GM21737 (cell line): ENCODE measurements around the gene GPR61.

Experiments used
- ATAC-seq: cut with Tn5 transposase; IDR thresholded peaks from one replicate; pipeline ENCODE4 v1.9.1; 2021; ENCODE audit warnings: mild to moderate bottlenecking, moderate library complexity; ENCODE audit not compliant: unreplicated experiment

GPR61 gene

GRCh38 chr1:109539676-109540075, at the start of gene GPR61:
GPR61 (plus strand) TSS chr1:109539872; CDS start chr1:109543023, 3,151 bp downstream.
- no peak for ATAC-seq

- ATAC-seq = no peak
Observed at GRCh38 chr1:109490029-109490933, 49.4 kb upstream of the GPR61 start.

DNA sequence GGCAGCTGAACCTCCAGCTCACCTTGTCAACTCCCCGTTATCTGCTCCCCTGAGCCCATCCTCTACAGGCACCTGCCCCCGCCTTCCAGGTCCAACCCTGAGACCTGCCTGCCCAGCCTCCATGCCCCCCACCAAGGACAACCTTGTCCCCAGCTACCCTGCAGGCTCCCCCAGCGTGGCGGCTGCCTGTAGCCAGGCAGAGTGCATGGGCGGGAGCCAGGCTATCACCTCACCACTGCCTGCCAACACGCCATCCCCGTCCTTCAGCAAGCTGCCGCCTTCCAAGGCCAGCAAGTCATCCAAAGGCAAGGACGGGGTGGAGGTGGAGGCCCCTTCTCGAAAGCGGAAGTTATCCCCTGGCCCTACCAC, 48.8 kb upstream of the GPR61 start:
- ATAC-seq = no peak

DNA sequence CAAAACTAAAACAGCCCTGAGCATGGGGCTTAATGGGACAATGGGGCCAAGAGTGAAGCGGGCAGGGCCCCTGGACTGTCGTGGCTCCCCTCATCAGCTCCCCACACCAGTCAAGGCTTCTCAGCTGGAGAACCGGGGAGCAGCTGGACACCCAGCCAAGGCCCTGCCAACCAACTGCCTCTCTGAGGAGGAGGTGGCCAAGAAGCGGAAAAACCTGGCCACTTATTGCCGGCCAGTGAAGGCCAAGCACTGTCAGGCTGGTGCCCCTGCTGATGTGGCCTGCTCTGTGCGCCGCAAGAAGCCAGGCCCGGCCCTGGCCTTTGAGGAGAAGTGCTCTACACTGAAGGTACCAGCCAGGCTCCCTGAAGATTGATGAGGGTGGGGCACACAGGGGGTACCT, 48.3 kb upstream of the GPR61 start:
- ATAC-seq = no peak

- no peak for ATAC-seq
Observed at GRCh38 chr1:109492779-109493178, 46.9 kb upstream of the GPR61 start.

DNA sequence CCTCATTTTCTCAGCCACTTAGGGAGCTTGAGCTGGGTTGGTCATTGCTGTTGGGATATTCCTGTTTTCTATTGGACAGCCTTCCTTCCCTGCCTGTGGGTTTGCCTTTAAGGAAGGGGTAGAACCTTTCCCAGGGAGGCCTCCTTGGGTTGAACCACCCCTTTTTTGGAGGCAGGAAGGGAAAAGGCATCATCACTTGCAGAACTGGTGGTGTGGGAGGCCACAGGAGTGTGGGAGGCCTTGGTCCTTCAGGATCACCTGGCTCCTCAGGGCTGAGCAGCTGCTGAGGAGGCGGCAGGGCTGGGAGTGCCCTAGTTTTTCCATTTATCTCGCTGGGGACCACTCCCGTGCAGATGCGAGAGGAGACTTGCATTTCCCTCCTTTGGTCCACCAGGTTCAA, 46.4 kb upstream of the GPR61 start:
- no peak for ATAC-seq

DNA sequence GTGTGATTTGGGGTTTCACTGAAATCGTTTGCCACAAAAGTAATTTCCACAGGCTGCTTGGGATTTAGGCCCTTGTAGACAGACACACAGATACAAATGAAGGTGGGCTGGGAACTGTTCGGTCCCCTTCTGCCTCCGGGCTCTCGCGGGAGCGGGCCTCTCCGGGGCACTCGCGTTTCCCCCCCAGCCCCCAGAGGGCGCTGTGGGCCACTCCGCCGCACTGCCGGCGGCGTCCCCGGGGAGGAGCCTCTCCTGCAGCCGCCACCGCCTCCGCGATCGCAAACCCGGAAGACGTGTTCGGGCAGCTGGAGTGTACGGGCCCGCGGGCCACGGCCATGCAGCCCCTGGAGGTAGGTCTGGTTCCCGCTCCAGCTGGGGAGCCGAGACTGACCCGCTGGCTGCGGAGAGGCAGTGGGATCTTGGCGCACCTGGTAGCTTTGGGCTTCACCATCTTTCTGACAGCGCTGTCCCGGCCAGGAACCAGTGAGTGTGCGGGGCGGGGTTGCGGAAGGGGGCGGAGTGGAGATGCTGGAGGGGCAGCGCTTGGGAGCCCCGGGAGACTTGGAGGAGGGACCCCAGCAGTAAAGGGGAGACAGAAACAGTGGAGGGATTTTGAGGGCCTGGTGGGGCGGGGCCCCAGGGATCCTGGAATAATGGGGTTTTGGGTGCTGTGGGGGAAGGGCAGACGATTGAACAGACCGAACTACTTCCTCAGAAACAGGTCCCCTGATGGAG, 45.7 kb upstream of the GPR61 start, which contains the start of gene CYB561D1:
Gene CYB561D1, plus strand, starts transcription at position 290 of the 735 bp plus-strand sequence. Its CDS starts 46 bp downstream, at position 336.
- peak; percentile 86 for ATAC-seq

DNA sequence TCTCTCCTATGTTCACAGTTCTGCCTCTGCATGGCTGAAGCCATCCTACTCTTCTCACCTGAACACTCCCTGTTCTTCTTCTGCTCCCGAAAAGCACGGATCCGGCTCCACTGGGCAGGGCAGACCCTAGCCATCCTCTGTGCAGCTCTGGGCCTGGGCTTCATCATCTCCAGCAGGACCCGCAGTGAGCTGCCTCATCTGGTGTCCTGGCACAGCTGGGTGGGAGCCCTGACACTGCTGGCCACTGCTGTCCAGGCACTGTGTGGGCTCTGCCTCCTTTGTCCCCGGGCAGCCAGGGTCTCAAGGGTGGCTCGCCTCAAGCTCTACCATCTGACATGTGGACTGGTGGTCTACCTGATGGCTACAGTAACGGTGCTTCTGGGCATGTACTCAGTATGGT, 43.9 kb upstream of the GPR61 start:
- ATAC-seq = no peak

DNA sequence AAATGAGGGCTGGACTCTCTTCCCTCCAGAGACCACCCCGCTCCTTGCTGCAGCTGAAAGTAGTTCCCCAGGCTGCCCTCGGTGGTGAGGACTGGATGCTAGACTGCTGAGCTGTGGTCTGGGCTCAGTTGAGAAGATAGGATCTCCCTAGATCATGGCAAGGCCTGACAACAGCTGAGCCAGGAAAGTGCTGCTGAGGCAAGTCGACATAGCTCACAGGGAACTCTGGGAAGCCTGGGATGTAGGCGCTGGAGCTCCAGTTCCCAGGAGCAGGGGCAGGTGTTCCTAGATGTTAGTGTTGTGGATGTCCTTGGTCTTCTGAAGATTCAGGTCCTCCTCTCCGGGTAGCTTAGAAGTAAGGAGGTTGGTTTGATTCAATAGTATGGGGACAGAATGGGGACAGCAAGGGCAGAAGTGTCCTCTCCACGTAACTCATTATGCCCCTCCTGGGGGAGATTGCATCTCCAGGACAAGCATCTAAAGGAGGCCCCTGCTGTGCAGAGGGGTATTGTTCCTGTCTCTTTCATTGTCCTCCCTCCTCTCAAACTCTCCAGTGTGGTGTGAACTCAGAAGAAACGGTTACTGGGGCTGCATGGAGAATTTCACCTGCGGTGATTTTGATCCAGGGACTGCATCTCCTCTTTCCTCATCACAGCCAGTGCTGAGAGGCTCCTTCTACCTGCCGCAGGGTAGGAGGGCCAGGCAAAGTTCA, 42.1 kb upstream of the GPR61 start:
- no peak for ATAC-seq

DNA sequence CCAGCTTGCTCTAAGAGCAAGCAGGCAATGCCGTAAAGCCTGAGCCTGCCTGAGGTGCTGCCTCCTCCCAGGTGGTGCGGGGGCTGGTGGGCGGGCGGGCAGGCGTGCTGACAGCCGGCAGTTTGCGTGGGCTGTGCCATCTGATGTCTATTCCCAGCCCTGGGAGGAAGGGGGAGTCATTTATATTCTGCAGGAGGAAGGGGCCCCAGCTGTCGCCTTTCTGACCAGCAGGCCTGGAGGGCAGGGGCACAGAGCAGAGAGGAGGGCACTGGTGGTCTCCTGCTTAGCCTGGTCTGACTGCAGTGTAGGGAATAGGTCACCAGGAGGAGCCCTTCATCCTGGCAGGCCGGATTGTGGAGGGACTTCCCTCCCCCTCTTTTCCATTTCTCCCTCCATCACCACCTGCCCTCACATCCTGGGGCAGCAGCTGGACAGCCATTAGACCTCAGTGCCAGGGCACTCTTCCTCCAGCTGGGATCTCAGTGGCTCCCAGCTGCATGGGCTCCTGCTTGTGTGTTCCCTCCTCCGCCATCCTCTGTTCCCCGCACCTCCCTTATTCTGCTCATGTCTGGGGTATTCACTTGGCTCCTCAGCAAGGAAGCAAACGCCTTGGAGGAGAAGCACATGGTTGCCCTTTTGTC, 41.4 kb upstream of the GPR61 start:
- ATAC-seq = no peak

- ATAC-seq = no peak
Observed at GRCh38 chr1:109499081-109499480, 40.6 kb upstream of the GPR61 start.

DNA sequence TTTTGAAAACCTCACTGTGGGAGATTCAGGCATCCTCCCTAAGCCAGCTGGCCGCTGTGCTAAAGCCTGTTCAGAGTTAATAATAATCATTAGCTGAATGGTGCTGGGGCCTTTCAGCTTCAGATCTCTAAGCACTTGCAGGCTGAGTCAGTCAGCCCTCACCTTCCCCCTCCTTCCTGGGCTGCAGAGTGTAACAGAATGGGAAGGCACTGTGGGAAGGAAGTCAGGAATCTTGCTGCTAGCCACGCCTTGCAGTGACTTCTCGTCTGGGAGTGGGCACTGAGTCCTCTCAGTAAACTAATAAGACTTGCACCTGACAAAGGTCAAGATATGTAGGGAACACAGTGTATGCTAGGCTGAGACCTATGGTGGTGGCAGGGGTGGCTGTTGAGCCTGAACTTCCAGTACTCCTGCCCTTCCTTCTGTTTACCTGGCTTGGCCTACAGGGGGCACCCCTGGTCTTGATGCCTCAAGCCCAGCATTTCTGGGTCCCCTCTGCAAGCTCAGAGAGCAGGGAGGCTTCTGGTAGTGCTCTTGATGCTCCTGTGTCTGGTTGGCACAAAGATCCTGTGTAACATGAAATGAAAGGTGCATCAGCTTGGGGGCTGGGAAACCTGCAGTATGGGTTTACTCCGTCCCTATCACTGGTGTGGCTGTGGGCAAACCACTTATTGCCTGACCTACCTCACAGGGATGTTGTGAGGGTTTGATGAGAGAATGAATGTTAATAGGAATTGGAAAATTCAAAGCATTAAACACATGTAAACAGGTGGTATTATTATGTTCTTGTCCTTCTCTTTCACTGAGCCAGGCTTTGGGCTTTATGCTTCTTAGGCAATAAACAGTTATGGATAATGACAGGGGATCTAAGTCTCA, 39.8 kb upstream of the GPR61 start:
- ATAC-seq = no peak

- no peak for ATAC-seq
Observed at GRCh38 chr1:109500941-109501381, 38.7 kb upstream of the GPR61 start.

GRCh38 chr1:109501644-109502363, 37.9 kb upstream of the GPR61 start:
- ATAC-seq = no peak

DNA sequence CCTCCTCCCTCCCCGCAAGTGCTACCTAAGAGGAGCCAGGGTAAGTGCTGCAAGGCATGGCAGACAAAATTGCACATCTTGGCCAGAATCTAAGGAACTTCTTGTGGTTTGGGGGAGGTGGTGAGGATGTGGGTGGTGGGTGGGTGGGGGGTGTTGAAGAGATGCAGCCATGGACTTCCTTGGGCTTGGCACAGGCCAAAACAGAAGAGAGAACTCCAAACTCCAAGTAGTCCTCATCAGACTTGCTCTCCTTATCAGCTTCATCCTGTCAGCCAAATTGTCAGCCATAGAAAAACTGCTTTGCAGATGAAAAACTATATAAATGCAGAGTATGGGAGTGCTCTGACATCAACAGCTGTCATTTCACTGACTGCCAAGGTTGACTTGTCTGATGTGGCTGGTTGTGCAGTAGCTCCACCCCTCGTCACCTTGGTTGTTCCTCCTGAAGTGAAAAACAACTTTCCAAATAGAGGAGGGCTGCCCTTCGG, 37.3 kb upstream of the GPR61 start:
- no peak for ATAC-seq

- ATAC-seq = no peak
Observed at GRCh38 chr1:109503935-109504334, 35.7 kb upstream of the GPR61 start.

DNA sequence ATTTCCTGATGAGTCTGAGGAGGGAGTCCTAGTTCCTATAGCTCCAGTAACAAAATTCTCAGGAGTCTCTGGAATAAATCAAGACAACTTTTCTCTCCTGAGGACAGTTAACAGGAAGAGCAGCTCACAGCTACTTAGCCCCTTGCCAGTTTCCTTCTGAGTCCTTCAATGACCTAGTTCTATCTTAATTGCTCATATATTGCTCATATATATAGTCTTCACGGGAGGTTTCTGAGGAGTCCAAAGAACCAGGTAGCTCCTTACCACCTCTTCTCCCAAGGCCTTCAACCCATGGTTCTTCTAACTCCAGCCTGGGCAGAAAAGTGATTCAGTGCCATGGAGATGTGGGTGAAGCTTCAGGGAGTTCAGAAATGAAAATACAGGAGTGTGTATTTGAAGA, 34.7 kb upstream of the GPR61 start:
- ATAC-seq = no peak

DNA sequence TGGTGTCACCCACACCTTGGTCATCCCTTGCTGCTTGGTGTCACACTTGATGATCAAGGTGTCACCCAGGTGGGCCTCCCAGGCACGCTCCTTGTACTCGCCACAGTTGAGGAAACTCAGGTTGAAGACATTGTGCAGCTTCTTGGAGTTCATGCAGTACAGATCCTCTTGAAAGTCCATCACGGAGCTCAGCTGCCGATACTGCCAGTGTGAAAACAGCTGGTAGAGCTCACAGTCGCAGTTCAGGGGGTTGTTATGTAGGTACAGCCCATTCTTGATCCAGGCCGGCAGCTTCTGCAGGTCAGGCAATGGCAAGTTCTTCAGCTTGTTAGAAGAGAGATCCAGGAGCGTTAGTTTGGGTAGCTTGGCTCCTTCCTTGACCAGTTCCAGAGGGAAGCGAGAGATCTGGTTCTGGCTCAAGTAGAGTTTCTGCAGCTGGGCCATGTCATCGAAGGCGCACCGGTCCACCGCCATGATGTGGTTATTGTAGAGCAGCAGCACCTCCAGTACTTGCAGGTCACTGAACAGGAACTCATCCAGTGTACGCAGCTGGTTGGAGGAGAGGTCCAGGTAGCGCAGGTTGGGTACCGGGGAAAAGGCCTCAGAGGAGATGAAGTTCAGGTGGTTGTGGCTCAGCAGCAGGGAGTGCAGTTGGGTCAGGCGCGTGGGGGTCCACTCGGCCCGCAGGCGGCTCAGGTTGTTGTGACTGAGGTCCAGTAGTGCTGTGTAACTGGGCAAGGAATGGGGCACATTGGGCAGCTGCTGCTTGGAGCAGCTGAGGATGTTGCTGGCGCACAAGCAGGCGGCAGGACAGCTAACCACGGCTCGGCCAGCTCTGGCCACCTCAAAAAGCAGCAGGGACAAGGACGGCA, 31.4 kb upstream of the GPR61 start:
- no peak for ATAC-seq
